Testis (tissue), 2 donors: Measurements from ENCODE around the gene MAN2A2.

Experiments used
- POLR2A ChIP-seq: fragments of 450-650 bp; IDR thresholded peaks from one replicate; pipeline ENCODE4 v1.6.1; 2017; ENCODE audit warnings: antibody characterized with exemption, mild to moderate bottlenecking, moderate library complexity
- TF ChIP-seq, protein P1 (sequence below), 3 experiments: fragments of 450-650 bp in 2 of 3; fragments of 200-600 bp in 1 of 3; sonication (generic) in 1 of 3; IDR thresholded peaks; one replicate each; pipeline ENCODE4 v1.5.1; 2016 to 2019; ENCODE audit warnings: antibody characterized with exemption in 3 of 3, mild to moderate bottlenecking in 2 of 3, moderate library complexity in 1 of 3

DNA sequence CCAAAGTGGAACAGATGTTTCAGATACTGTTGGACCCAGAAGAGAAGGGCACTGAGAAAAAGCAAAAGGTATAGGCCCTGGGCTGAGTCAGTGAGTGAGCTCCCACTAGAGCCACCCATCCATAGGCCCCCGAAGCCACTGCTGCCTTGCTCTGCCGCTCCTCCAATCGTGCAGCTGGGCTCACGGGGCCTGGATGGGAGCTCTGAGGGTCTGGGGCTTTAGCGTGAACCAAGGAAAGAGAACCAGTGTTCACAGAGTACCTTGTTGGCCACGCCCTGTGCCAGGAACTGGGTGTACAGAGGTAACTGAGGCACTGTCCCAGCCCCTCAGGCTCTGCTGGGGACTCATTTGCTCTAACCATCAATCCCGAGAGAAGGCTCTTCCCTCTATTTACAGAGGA, 36.7 kb downstream of the MAN2A2 start:
- TF ChIP-seq, protein P1, sequence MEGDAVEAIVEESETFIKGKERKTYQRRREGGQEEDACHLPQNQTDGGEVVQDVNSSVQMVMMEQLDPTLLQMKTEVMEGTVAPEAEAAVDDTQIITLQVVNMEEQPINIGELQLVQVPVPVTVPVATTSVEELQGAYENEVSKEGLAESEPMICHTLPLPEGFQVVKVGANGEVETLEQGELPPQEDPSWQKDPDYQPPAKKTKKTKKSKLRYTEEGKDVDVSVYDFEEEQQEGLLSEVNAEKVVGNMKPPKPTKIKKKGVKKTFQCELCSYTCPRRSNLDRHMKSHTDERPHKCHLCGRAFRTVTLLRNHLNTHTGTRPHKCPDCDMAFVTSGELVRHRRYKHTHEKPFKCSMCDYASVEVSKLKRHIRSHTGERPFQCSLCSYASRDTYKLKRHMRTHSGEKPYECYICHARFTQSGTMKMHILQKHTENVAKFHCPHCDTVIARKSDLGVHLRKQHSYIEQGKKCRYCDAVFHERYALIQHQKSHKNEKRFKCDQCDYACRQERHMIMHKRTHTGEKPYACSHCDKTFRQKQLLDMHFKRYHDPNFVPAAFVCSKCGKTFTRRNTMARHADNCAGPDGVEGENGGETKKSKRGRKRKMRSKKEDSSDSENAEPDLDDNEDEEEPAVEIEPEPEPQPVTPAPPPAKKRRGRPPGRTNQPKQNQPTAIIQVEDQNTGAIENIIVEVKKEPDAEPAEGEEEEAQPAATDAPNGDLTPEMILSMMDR (IDR thresholded peaks at IDR 0.05), result no peak
- no peak for TF ChIP-seq POLR2A
